ENCODE results near the gene CPAMD8. TPM values are rescaled to one million over a fixed set of nuclear protein-coding genes. Genes with fewer than 3 reads are reported as not detected.
"Not testable (repeated sequence)": the region's sequence is repeated elsewhere in the genome, so short reads cannot be mapped to it uniquely, and the experiment has no call there.

CPAMD8 gene
- total RNA-seq, 4 donors from 2014 or later: 0.72 to 8.2 (median 4.0) TPM

DNA sequence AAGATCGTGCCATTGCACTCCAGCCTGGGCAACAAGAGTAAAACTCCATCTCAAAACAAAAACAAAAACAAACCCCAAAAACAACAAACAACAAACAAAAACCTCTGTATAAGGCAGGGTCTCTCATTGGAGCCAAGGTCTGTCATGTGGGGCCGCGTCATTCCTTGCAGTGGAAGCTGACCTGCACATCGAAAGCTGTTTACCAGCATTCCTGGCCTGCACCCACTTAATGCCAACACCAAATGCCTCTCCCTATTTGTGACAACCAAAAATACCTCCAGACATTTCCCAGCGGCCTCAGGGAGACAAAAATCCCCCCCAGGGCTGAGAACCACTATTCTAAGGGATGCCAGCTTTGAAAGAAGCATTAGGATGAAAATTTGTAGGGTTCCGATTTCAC is 1.2 kb downstream of the CPAMD8 start:
- Histone ChIP-seq H3K27me3 (peaks cover 7 to 88% (median 9%) of the 10 kb centered on the region in 4 donors), H3K27ac (no peak overlapping the region), H3K9me3 (peaks cover 0 to 20% (median 0%) of the 10 kb centered on the region in 3 donors), H3K4me1 (peaks cover 0 to 20% (median 0%) of the 10 kb centered on the region in 3 donors), H3K36me3 (no peaks in the 10 kb centered on the region), H3K4me3 (no peak overlapping the region)
- WGBS, 2 donors: 68 to 90% methylated on average over 4 to 6 of the region's 6 CpGs
- no peak for DNase-seq
- TF ChIP-seq, protein P1, sequence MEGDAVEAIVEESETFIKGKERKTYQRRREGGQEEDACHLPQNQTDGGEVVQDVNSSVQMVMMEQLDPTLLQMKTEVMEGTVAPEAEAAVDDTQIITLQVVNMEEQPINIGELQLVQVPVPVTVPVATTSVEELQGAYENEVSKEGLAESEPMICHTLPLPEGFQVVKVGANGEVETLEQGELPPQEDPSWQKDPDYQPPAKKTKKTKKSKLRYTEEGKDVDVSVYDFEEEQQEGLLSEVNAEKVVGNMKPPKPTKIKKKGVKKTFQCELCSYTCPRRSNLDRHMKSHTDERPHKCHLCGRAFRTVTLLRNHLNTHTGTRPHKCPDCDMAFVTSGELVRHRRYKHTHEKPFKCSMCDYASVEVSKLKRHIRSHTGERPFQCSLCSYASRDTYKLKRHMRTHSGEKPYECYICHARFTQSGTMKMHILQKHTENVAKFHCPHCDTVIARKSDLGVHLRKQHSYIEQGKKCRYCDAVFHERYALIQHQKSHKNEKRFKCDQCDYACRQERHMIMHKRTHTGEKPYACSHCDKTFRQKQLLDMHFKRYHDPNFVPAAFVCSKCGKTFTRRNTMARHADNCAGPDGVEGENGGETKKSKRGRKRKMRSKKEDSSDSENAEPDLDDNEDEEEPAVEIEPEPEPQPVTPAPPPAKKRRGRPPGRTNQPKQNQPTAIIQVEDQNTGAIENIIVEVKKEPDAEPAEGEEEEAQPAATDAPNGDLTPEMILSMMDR (IDR thresholded peaks at IDR 0.05): no peak
- intact Hi-C loops (cut with DNase I): no loop called here

DNA sequence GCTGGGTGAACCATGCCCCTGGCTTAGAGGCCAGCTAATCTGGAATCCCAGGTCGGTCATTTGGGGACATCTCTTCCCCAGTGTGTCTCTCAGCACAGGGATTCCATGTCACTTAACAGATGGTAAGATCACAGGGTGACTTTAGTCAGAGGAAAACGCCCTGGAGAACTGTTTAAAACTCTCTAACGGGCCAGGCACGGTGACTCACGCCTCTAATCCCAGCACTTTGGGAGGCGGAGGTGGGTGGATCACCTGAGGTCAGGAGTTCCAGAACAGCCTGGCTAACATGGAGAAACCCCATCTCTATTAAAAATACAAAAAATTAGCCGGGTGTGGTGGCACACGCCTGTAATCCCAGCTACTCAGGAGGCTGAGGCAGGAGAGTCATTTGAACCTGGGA is 1.7 kb downstream of the CPAMD8 start:
- WGBS, 2 donors: 54 to 68% methylated on average over 8 of the region's 8 CpGs
- intact Hi-C loops (cut with DNase I): not testable (repeated sequence)
- H3K27me3 ChIP-seq: peaks cover 7 to 84% (median 9%) of the 10 kb centered on the region in 4 donors

DNA sequence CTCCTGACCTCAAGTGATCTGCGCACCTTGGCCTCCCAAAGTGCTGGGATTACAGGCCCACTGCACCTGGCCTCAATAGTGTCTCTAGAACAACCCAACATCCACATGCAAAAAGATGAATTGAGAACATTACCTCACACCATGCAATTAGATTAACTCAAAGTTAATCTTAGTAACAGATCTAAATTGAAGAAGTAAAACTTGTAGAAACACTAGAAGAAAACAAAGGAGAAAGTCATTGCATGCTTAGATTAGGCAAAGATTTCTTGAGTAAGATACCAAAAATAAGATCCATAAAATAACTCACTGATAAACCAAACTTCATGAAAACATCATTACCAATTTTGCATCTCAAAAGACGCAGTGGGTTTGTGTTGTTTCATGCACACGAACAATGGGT is 2.8 kb downstream of the CPAMD8 start:
- no peak overlapping the region for H3K4me3 ChIP-seq
- WGBS, 2 donors: 68 to 72% methylated on average over 2 to 3 of the region's 3 CpGs
- peaks cover 0 to 20% (median 0%) of the 10 kb centered on the region in 3 donors for H3K4me1 ChIP-seq
- no peak overlapping the region for H3K27ac ChIP-seq
- peaks cover 7 to 73% (median 9%) of the 10 kb centered on the region in 4 donors for H3K27me3 ChIP-seq
- H3K9me3 ChIP-seq: peaks cover 0 to 20% (median 0%) of the 10 kb centered on the region in 3 donors
- DNase-seq: no peak
- no peaks in the 10 kb centered on the region for H3K36me3 ChIP-seq
- intact Hi-C loops (cut with DNase I): no loop called here
- TF ChIP-seq POLR2A (IDR thresholded peaks at IDR 0.05): no peak
- TF ChIP-seq, protein P1 (IDR thresholded peaks at IDR 0.05): no peak

More for the DNA sequence above, 1.7 kb downstream of the CPAMD8 start:
- H3K4me3 ChIP-seq, DNase-seq, H3K27ac ChIP-seq, H3K36me3 ChIP-seq: not testable (repeated sequence)
- Histone ChIP-seq H3K9me3 (peaks cover 0 to 20% (median 0%) of the 10 kb centered on the region in 3 donors), H3K4me1 (peaks cover 0 to 20% (median 0%) of the 10 kb centered on the region in 3 donors)

DNA sequence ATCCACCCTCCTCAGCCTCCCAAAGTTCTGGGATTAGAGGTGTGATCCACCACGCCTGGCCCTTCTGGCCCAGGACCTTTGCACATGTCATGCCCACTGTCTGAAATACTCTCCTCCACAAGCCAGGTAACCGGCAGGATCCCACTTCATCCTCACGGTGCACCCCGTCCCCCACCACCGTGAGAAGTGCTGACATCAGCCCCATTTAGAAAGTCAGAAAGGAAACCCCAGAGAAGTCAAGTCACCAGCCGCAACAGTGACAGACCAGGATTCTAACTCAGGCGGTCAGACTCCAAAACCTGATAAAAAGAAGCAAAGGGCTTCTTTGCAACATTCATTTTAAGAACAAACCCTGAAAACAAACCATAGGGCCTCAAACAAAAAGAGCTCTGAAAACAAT is 3.9 kb downstream of the CPAMD8 start:
- Histone ChIP-seq H3K4me3 (no peak overlapping the region), H3K36me3 (no peaks in the 10 kb centered on the region), H3K9me3 (peaks cover 0 to 20% (median 0%) of the 10 kb centered on the region in 3 donors), H3K4me1 (peaks cover 0 to 20% (median 0%) of the 10 kb centered on the region in 3 donors), H3K27ac (no peak overlapping the region), H3K27me3 (peaks cover 7 to 63% (median 9%) of the 10 kb centered on the region in 4 donors)
- intact Hi-C loops (cut with DNase I): no loop called here
- no peak for DNase-seq
- TF ChIP-seq, protein P1 (IDR thresholded peaks at IDR 0.05): no peak
- TF ChIP-seq POLR2A (IDR thresholded peaks at IDR 0.05): no peak
- WGBS, 2 donors: 93 to 100% methylated on average over 1 to 2 of the region's 7 CpGs

DNA sequence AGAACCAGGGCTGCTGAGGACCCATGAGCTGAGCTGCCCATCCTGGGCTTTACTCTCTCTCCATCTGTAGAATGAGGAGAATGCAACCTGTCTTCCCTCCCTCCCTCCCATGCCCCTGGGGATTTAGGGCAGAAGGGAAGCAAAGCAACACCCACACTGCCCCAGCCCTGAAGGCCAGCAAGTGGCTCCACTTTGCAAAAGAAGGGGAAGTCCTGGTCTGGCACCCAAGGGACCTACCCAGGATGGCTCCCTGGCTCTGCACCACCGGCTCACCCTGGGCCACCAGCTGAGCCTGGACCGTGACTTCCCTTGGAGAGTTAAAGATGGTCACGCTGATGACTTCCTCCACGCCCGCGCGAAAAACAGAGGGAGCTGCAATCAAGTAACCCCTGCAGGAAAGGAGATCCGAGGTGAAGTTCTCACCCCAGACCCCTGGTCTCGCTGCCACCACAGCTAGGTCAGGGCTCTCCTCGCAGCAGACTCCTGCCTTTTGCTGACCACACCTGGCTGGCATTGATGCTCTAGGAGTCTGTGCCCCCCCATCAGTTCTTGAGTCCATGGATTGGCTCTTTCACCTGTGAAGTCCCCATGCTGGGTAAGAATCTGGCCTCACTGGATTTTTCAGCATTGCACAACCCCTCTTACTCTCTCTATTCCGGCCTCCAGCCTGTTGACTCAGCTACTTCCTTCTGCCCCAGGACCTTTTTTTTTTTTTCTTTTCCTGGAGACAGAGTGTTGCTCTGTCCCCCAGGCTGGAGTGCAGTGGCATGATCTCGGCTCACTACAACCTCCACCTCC is 4.6 kb downstream of the CPAMD8 start:
- 69 to 79% methylated on average over 10 to 11 of the region's 12 CpGs for WGBS, 2 donors
- Histone ChIP-seq H3K27ac (no peak overlapping the region), H3K27me3 (peaks cover 0 to 61% (median 9%) of the 10 kb centered on the region in 4 donors), H3K36me3 (no peaks in the 10 kb centered on the region), H3K4me3 (no peak overlapping the region), H3K4me1 (peaks cover 0 to 20% (median 0%) of the 10 kb centered on the region in 3 donors), H3K9me3 (peaks cover 0 to 20% (median 0%) of the 10 kb centered on the region in 3 donors)
- TF ChIP-seq, protein P1 (IDR thresholded peaks at IDR 0.05): no peak
- intact Hi-C loops (cut with DNase I): no loop called here
- no peak for DNase-seq
